ENCODE measurements around the gene MEF2D.

DNA sequence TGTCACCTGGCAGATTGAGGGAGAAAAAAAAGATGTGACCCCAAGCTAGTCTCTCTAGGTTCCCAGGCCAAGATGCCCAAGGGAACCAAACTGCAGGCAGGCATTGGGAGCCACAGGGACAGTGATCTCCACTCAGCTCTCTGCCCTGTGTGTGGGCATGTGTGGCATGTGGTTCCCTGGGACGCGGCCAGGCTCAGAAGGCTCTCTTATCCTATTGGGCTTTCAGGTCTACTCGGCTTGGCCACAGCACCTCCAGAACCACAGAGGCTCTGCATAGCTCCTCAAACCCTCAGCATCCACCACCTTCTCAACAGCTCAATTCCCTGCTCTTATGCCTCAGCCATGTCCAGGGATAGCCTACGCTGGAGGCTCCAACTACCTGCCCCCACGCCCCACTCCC is 49.8 kb upstream of the MEF2D start:
- TF ChIP-seq POLR2A (IDR thresholded peaks at IDR 0.05): no peak
- TF ChIP-seq, protein P1, sequence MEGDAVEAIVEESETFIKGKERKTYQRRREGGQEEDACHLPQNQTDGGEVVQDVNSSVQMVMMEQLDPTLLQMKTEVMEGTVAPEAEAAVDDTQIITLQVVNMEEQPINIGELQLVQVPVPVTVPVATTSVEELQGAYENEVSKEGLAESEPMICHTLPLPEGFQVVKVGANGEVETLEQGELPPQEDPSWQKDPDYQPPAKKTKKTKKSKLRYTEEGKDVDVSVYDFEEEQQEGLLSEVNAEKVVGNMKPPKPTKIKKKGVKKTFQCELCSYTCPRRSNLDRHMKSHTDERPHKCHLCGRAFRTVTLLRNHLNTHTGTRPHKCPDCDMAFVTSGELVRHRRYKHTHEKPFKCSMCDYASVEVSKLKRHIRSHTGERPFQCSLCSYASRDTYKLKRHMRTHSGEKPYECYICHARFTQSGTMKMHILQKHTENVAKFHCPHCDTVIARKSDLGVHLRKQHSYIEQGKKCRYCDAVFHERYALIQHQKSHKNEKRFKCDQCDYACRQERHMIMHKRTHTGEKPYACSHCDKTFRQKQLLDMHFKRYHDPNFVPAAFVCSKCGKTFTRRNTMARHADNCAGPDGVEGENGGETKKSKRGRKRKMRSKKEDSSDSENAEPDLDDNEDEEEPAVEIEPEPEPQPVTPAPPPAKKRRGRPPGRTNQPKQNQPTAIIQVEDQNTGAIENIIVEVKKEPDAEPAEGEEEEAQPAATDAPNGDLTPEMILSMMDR (IDR thresholded peaks at IDR 0.05): no peak

Measured in adrenal gland (tissue), 5 donors.